Activated CD4-positive, alpha-beta memory T cell treated with anti-CD3 and anti-CD28 coated beads, Interleukin-2, amount 10 ng/mL, durations not matched to agents 7 days and 5 days (primary cell): ENCODE results near the gene TMC8. TPM values are rescaled to one million over a fixed set of nuclear protein-coding genes. Genes with fewer than 3 reads are reported as not detected.

ENCODE experiments used
- CTCF ChIA-PET: fragments of 350-600 bp; sonication (Branson Sonifier 250); formaldehyde crosslinking; loops from one replicate; lab custom pipeline; 2021; ENCODE audit warnings: antibody characterized with exemption, inconsistent platforms; lab: Charles Lee
- POLR2A ChIA-PET: fragments of 350-600 bp; sonication (Branson Sonifier 250); formaldehyde crosslinking; loops from one replicate; lab custom pipeline; 2021; ENCODE audit warnings: antibody characterized with exemption; lab: Charles Lee
- DNase-seq: peaks from one replicate; pipeline ENCODE4 v3.0.0-alpha.2; 2020
- H3K27ac Mint-ChIP-seq: one replicate; pipeline ENCODE4 v1.8.0; 2021; ENCODE audit warnings: mild to moderate bottlenecking, mixed read lengths
- H3K27me3 Mint-ChIP-seq: one replicate; pipeline ENCODE4 v1.8.0; 2021; ENCODE audit warnings: mixed read lengths
- H3K36me3 Mint-ChIP-seq: one replicate; pipeline ENCODE4 v1.8.0; 2021; ENCODE audit warnings: low read depth, mixed read lengths
- H3K4me1 Mint-ChIP-seq: one replicate; pipeline ENCODE4 v1.8.0; 2021; ENCODE audit warnings: mixed read lengths
- H3K4me3 Mint-ChIP-seq: one replicate; pipeline ENCODE4 v1.8.0; 2021; ENCODE audit warnings: mild to moderate bottlenecking, mixed read lengths
- H3K9me3 Mint-ChIP-seq: one replicate; pipeline ENCODE4 v1.8.0; 2021; ENCODE audit warnings: mixed read lengths
- total RNA-seq, 2 experiments: library from RNA; stranded (reverse); gene quantifications; one replicate each; pipeline ENCODE4 v1.2.3, GENCODE V29; 2021

TMC8 gene
- total RNA-seq, 2 experiments from 2014 or later = 316 to 334 TPM

- ChIA-PET CTCF (interaction anchor here (0.6 to 10.1 kb wide), 7 partner anchors 9 to 295 kb away, joined by 3 to 106 read pairs (median 5); partner anchors contain the start of gene TK1), POLR2A (interaction anchor here (1.0 to 16.9 kb wide), 9 partner anchors 7 to 1856 kb away, joined by 3 to 332 read pairs (median 8); partner anchors contain the start of gene TNRC6C)
- Mint-ChIP-seq H3K4me1 (peaks cover 52% of the 10 kb centered on the region), H3K4me3 (peak overlapping the region; percentile 88), H3K27me3 (no peaks in the 10 kb centered on the region), H3K27ac (peak overlapping the region; percentile 91), H3K36me3 (peaks cover 64% of the 10 kb centered on the region), H3K9me3 (no peaks in the 10 kb centered on the region)
- peak; percentile 85 for DNase-seq
Measured at GRCh38 chr17:78127239-78127887, 3.2 kb upstream of the TMC8 start.

GRCh38 chr17:78127888-78128550 is 2.6 kb upstream of the TMC8 start:
- ChIA-PET CTCF (interaction anchor here (0.6 to 10.1 kb wide), 5 partner anchors 9 to 295 kb away, joined by 3 to 106 read pairs (median 9); no protein-coding TSS in a partner anchor), POLR2A (interaction anchor here (0.9 to 16.9 kb wide), 10 partner anchors 8 to 1857 kb away, joined by 3 to 332 read pairs (median 6); partner anchors contain the start of gene TNRC6C)
- peak; percentile 41 for DNase-seq
- Mint-ChIP-seq H3K27me3 (no peaks in the 10 kb centered on the region), H3K36me3 (peaks cover 64% of the 10 kb centered on the region), H3K9me3 (no peaks in the 10 kb centered on the region), H3K27ac (peak overlapping the region; percentile 91), H3K4me1 (peaks cover 49% of the 10 kb centered on the region), H3K4me3 (peak overlapping the region; percentile 88)

- H3K27ac Mint-ChIP-seq = peak within 1 kb of the TSS; percentile 100
- ChIA-PET POLR2A (interaction anchor here (0.9 to 16.9 kb wide), 10 partner anchors 9 to 170 kb away, joined by 3 to 332 read pairs (median 8); partner anchors contain the start of genes SYNGR2 and TNRC6C), CTCF (interaction anchor here (1.9 to 10.1 kb wide), 5 partner anchors 8 to 109 kb away, joined by 5 to 106 read pairs (median 10); no protein-coding TSS in a partner anchor)
- H3K9me3 Mint-ChIP-seq = no peaks in the 10 kb centered on the region
- H3K4me1 Mint-ChIP-seq = peaks cover 49% of the 10 kb centered on the region
- H3K4me3 Mint-ChIP-seq = peak within 1 kb of the TSS; percentile 88
- H3K36me3 Mint-ChIP-seq = peaks cover 64% of the 10 kb centered on the region
- no peaks in the 10 kb centered on the region for H3K27me3 Mint-ChIP-seq
- peak; percentile 79 for DNase-seq
Measured at GRCh38 chr17:78128551-78129350, 1.8 kb upstream of the TMC8 start, which contains the start of gene TMC6. Gene TMC6 (minus strand): TSS chr17:78128755. CDS start chr17:78126832, 1,923 bp downstream.

- H3K4me3 Mint-ChIP-seq = peak overlapping the region; percentile 87
- peaks cover 64% of the 10 kb centered on the region for H3K36me3 Mint-ChIP-seq
- H3K9me3 Mint-ChIP-seq = no peaks in the 10 kb centered on the region
- peak overlapping the region; percentile 100 for H3K27ac Mint-ChIP-seq
- peaks cover 49% of the 10 kb centered on the region for H3K4me1 Mint-ChIP-seq
- H3K27me3 Mint-ChIP-seq = no peaks in the 10 kb centered on the region
- DNase-seq = peak; percentile 78
- CTCF ChIA-PET = interaction anchor here (1.1 to 2.7 kb wide), 7 partner anchors 10 to 110 kb away, joined by 4 to 10 read pairs (median 5); partner anchors contain the start of gene SYNGR2
- POLR2A ChIA-PET = interaction anchor here (1.3 to 16.9 kb wide), 8 partner anchors 9 to 252 kb away, joined by 4 to 332 read pairs (median 10); partner anchors contain the start of genes AFMID, SYNGR2 and TK1
Measured at GRCh38 chr17:78129351-78130089, 1.1 kb upstream of the TMC8 start.

- H3K36me3 Mint-ChIP-seq = peaks cover 66% of the 10 kb centered on the region
- no peaks in the 10 kb centered on the region for H3K9me3 Mint-ChIP-seq
- no peak for DNase-seq
- ChIA-PET POLR2A (interaction anchor here (0.9 to 16.9 kb wide), 9 partner anchors 9 to 254 kb away, joined by 3 to 332 read pairs (median 8); partner anchors contain the start of genes AFMID, SYNGR2 and TK1), CTCF (interaction anchor here (0.8 to 2.2 kb wide), 6 partner anchors 10 to 47 kb away, joined by 3 to 10 read pairs (median 4); partner anchors contain the start of gene SYNGR2)
- H3K4me3 Mint-ChIP-seq = peak overlapping the region; percentile 87
- H3K27me3 Mint-ChIP-seq = no peaks in the 10 kb centered on the region
- peak overlapping the region; percentile 100 for H3K27ac Mint-ChIP-seq
- peaks cover 51% of the 10 kb centered on the region for H3K4me1 Mint-ChIP-seq
Measured at GRCh38 chr17:78130090-78130436, 508 bp upstream of the TMC8 start.

GRCh38 chr17:78131172-78132083 is 857 bp downstream of the TMC8 start:
- Mint-ChIP-seq H3K27ac (peak overlapping the region; percentile 100), H3K4me3 (peak overlapping the region; percentile 87), H3K9me3 (no peaks in the 10 kb centered on the region), H3K4me1 (peaks cover 56% of the 10 kb centered on the region), H3K36me3 (peaks cover 65% of the 10 kb centered on the region), H3K27me3 (no peaks in the 10 kb centered on the region)
- ChIA-PET CTCF (interaction anchor here (0.7 to 2.2 kb wide), 4 partner anchors 9 to 45 kb away, joined by 3 to 10 read pairs (median 4); no protein-coding TSS in a partner anchor), POLR2A (interaction anchor here (0.9 to 16.9 kb wide), 7 partner anchors 7 to 252 kb away, joined by 3 to 332 read pairs (median 68); partner anchors contain the start of genes AFMID, TK1, TMC6 and TMC8)
- DNase-seq = peak; percentile 54

GRCh38 chr17:78132084-78132676 is 1.6 kb downstream of the TMC8 start:
- peak overlapping the region; percentile 89 for H3K27ac Mint-ChIP-seq
- peak; percentile 82 for DNase-seq
- no peaks in the 10 kb centered on the region for H3K9me3 Mint-ChIP-seq
- H3K27me3 Mint-ChIP-seq = no peaks in the 10 kb centered on the region
- peaks cover 58% of the 10 kb centered on the region for H3K4me1 Mint-ChIP-seq
- ChIA-PET POLR2A (interaction anchor here (14.6 to 16.9 kb wide), 3 partner anchors 6 to 19 kb away, joined by 197 to 332 read pairs (median 332); partner anchors contain the start of genes TMC6 and TMC8), CTCF (interaction anchor here (0.7 kb wide), 1 partner anchor 9 kb away, joined by 3 read pairs; no protein-coding TSS in a partner anchor)
- peak overlapping the region; percentile 87 for H3K4me3 Mint-ChIP-seq
- peaks cover 65% of the 10 kb centered on the region for H3K36me3 Mint-ChIP-seq

- peak overlapping the region; percentile 89 for H3K27ac Mint-ChIP-seq
- ChIA-PET CTCF (interaction anchor here (2.5 to 8.2 kb wide), 2 partner anchors 9 to 49 kb away, joined by 12 to 106 read pairs; partner anchors contain the start of gene TMC6), POLR2A (interaction anchor here (3.0 to 16.9 kb wide), 3 partner anchors 8 to 40 kb away, joined by 12 to 332 read pairs (median 197); partner anchors contain the start of genes TMC6 and TMC8)
- H3K36me3 Mint-ChIP-seq = peaks cover 65% of the 10 kb centered on the region
- H3K9me3 Mint-ChIP-seq = no peaks in the 10 kb centered on the region
- H3K27me3 Mint-ChIP-seq = no peaks in the 10 kb centered on the region
- H3K4me1 Mint-ChIP-seq = peaks cover 64% of the 10 kb centered on the region
- H3K4me3 Mint-ChIP-seq = peak overlapping the region; percentile 87
- DNase-seq = no peak
Measured at GRCh38 chr17:78132767-78133178, 2.2 kb downstream of the TMC8 start.

- ChIA-PET POLR2A (interaction anchor here (1.5 to 16.9 kb wide), 6 partner anchors 9 to 54 kb away, joined by 5 to 332 read pairs (median 12); partner anchors contain the start of genes AFMID, TK1, TMC6 and TMC8), CTCF (interaction anchor here (0.6 to 8.2 kb wide), 9 partner anchors 10 to 154 kb away, joined by 3 to 106 read pairs (median 4); partner anchors contain the start of gene TMC6)
- Mint-ChIP-seq H3K4me3 (peak overlapping the region; percentile 87), H3K27me3 (no peaks in the 10 kb centered on the region), H3K9me3 (no peaks in the 10 kb centered on the region), H3K4me1 (peaks cover 70% of the 10 kb centered on the region), H3K27ac (peak overlapping the region; percentile 89), H3K36me3 (peaks cover 66% of the 10 kb centered on the region)
- no peak for DNase-seq
Measured at GRCh38 chr17:78133179-78133951, 2.8 kb downstream of the TMC8 start.
